H9 (cell line): ENCODE measurements around the gene KRT84. TPM values are rescaled to one million over a fixed set of nuclear protein-coding genes. Genes with fewer than 3 reads are reported as not detected.

Experiments
- DNase-seq: peaks from one replicate; pipeline ENCODE4 v3.0.0-alpha.2; 2017
- H2AFZ ChIP-seq: one replicate; pipeline ENCODE4 v1.6.1; 2013; ENCODE audit warnings: mild to moderate bottlenecking, low read length, control low read depth, moderate library complexity
- H2AK5ac ChIP-seq: 2 replicates; pipeline ENCODE4 v1.6.1; 2013; ENCODE audit warnings: low read length, control low read depth, mixed read lengths; ENCODE audit not compliant: insufficient read length
- H2BK120ac ChIP-seq: one replicate; pipeline ENCODE4 v1.6.1; 2013; ENCODE audit warnings: low read depth, mild to moderate bottlenecking, low read length, control low read depth, inconsistent platforms; ENCODE audit not compliant: poor library complexity, severe bottlenecking
- H2BK12ac ChIP-seq: 2 replicates; pipeline ENCODE4 v1.6.1; 2013; ENCODE audit warnings: low read length, control low read depth, mixed read lengths, low read depth; ENCODE audit not compliant: insufficient read length
- H2BK15ac ChIP-seq: 2 replicates; pipeline ENCODE4 v1.6.1; 2013; ENCODE audit warnings: low read depth, low read length, control low read depth
- H2BK20ac ChIP-seq: one replicate; pipeline ENCODE4 v1.6.1; 2013; ENCODE audit warnings: low read depth, mild to moderate bottlenecking, low read length, control low read depth, inconsistent platforms; ENCODE audit not compliant: poor library complexity, severe bottlenecking
- H2BK5ac ChIP-seq: 2 replicates; pipeline ENCODE4 v1.6.1; 2013; ENCODE audit warnings: low read length, control low read depth, mixed read lengths; ENCODE audit not compliant: insufficient read length
- H3K14ac ChIP-seq: 2 replicates; pipeline ENCODE4 v1.6.1; 2013; ENCODE audit warnings: low read length, control low read depth; ENCODE audit not compliant: insufficient read depth
- H3K18ac ChIP-seq: 2 replicates; pipeline ENCODE4 v1.6.1; 2013; ENCODE audit warnings: low read depth, mild to moderate bottlenecking, mixed read lengths, low read length, control low read depth; ENCODE audit not compliant: insufficient read length
- H3K23ac ChIP-seq: 2 replicates; pipeline ENCODE4 v1.6.1; 2013; ENCODE audit warnings: low read length, control low read depth, mixed read lengths, low read depth; ENCODE audit not compliant: insufficient read length
- H3K23me2 ChIP-seq: 2 replicates; pipeline ENCODE4 v1.6.1; 2013; ENCODE audit warnings: low read depth, mild to moderate bottlenecking, mixed read lengths, low read length, control low read depth; ENCODE audit not compliant: insufficient read length, poor library complexity, severe bottlenecking
- H3K27ac ChIP-seq: 2 replicates; pipeline ENCODE4 v1.5.1; 2013; ENCODE audit warnings: low read length, control low read depth, mixed read lengths, low read depth; ENCODE audit not compliant: insufficient read length
- H3K27me3 ChIP-seq: 2 replicates; pipeline ENCODE4 v1.6.1; 2013; ENCODE audit warnings: low read length, control low read depth, inconsistent platforms; ENCODE audit not compliant: insufficient read depth
- H3K4ac ChIP-seq: 2 replicates; pipeline ENCODE4 v1.6.1; 2013; ENCODE audit warnings: low read depth, mild to moderate bottlenecking, control low read depth, inconsistent platforms, low read length, moderate library complexity
- H3K4me1 ChIP-seq: 2 replicates; pipeline ENCODE4 v1.6.1; 2013; ENCODE audit warnings: low read length, control low read depth, inconsistent platforms; ENCODE audit not compliant: insufficient read depth
- H3K4me2 ChIP-seq: 2 replicates; pipeline ENCODE4 v1.6.1; 2013; ENCODE audit warnings: low read length, control low read depth, mixed read lengths; ENCODE audit not compliant: insufficient read length, insufficient read depth
- H3K56ac ChIP-seq: 2 replicates; pipeline ENCODE4 v1.6.1; 2013; ENCODE audit warnings: low read depth, mild to moderate bottlenecking, mixed read lengths, low read length, control low read depth; ENCODE audit not compliant: insufficient read length
- H3K79me1 ChIP-seq: 2 replicates; pipeline ENCODE4 v1.6.1; 2013; ENCODE audit warnings: low read depth, mild to moderate bottlenecking, moderate library complexity, low read length, control low read depth, inconsistent platforms; ENCODE audit not compliant: insufficient read depth, poor library complexity, severe bottlenecking
- H3K79me2 ChIP-seq: 2 replicates; pipeline ENCODE4 v1.6.1; 2013; ENCODE audit warnings: low read length, control low read depth, inconsistent platforms; ENCODE audit not compliant: insufficient read depth
- H3K9ac ChIP-seq: 2 replicates; pipeline ENCODE4 v1.6.1; 2013; ENCODE audit warnings: low read length, control low read depth, mixed read lengths; ENCODE audit not compliant: insufficient read length; ENCODE audit errors: extremely low read depth
- H3K9me3 ChIP-seq: one replicate; pipeline ENCODE4 v1.6.1; 2013; ENCODE audit warnings: low read depth, low read length, inconsistent platforms; ENCODE audit not compliant: control insufficient read depth
- H3T11ph ChIP-seq: one replicate; pipeline ENCODE4 v1.6.1; 2013; ENCODE audit warnings: mild to moderate bottlenecking, low read length, control low read depth, inconsistent platforms
- H4K20me1 ChIP-seq: one replicate; pipeline ENCODE4 v1.6.1; 2013; ENCODE audit not compliant: control insufficient read depth, insufficient read length, insufficient read depth
- H4K5ac ChIP-seq: 2 replicates; pipeline ENCODE4 v1.6.1; 2013; ENCODE audit warnings: low read depth, mild to moderate bottlenecking, mixed read lengths, low read length, control low read depth; ENCODE audit not compliant: insufficient read length
- H4K8ac ChIP-seq: replicated peaks from 2 replicates; pipeline ENCODE4 v1.6.1; 2013; ENCODE audit warnings: low read length, control low read depth, mixed read lengths, low read depth; ENCODE audit not compliant: insufficient read length
- H4K91ac ChIP-seq: 2 replicates; pipeline ENCODE4 v1.6.1; 2013; ENCODE audit warnings: low read depth, mild to moderate bottlenecking, moderate library complexity, mixed read lengths, low read length, control low read depth; ENCODE audit not compliant: insufficient read length
- H3K27ac Mint-ChIP-seq, 3 experiments: 2 replicates in 2 of 3; 3 replicates in 1 of 3; pipeline ENCODE4 v1.8.0; 2020 to 2021; ENCODE audit warnings: mixed read lengths in 3 of 3, mild to moderate bottlenecking in 1 of 3, moderate library complexity in 1 of 3
- H3K27me3 Mint-ChIP-seq: 2 replicates; pipeline ENCODE4 v1.8.0; 2021; ENCODE audit warnings: low read depth, mild to moderate bottlenecking, moderate library complexity, mixed read lengths
- H3K36me3 Mint-ChIP-seq, 3 experiments: 2 replicates in 2 of 3; 3 replicates in 1 of 3; pipeline ENCODE4 v1.8.0; 2020 to 2021; ENCODE audit warnings: low read depth in 3 of 3, mixed read lengths in 3 of 3; ENCODE audit not compliant: insufficient read depth in 1 of 3
- H3K4me1 Mint-ChIP-seq, 2 experiments: 2 replicates each; pipeline ENCODE4 v1.8.0; 2020; ENCODE audit warnings: mixed read lengths in 2 of 2
- H3K4me3 Mint-ChIP-seq, 2 experiments: 2 replicates in 1 of 2; 3 replicates in 1 of 2; pipeline ENCODE4 v1.8.0; 2020 to 2021; ENCODE audit warnings: mild to moderate bottlenecking in 2 of 2, mixed read lengths in 2 of 2, moderate library complexity in 1 of 2
- H3K9me3 Mint-ChIP-seq, 2 experiments: 2 replicates in 1 of 2; 3 replicates in 1 of 2; pipeline ENCODE4 v1.8.0; 2020; ENCODE audit warnings: mild to moderate bottlenecking in 2 of 2, mixed read lengths in 2 of 2, moderate library complexity in 1 of 2
- CTCF ChIP-seq: fragments of 200-600 bp; sonication (generic); conservative IDR thresholded peaks from 3 replicates; pipeline ENCODE4 v1.8.0; 2021; ENCODE audit warnings: antibody characterized with exemption, mild to moderate bottlenecking
- WGBS: extraction: QIAGEN DNeasy Blood & Tissue Kit; methylation state at CpG from one replicate; pipeline ENCODE4 v1.1.7; 2013; ENCODE audit warnings: missing lambda C conversion rate, low lambda C conversion rate, mixed read lengths; ENCODE audit not compliant: insufficient read length; ENCODE audit errors: extremely low coverage; 5-methylcytosine and 5-hydroxymethylcytosine counted together
- total RNA-seq: library from RNA; stranded (reverse); gene quantifications from 2 replicates; pipeline ENCODE4 v1.2.1, GENCODE V29; 2021

KRT84 gene
- total RNA-seq, 1 experiment from 2014 or later: not detected

DNA sequence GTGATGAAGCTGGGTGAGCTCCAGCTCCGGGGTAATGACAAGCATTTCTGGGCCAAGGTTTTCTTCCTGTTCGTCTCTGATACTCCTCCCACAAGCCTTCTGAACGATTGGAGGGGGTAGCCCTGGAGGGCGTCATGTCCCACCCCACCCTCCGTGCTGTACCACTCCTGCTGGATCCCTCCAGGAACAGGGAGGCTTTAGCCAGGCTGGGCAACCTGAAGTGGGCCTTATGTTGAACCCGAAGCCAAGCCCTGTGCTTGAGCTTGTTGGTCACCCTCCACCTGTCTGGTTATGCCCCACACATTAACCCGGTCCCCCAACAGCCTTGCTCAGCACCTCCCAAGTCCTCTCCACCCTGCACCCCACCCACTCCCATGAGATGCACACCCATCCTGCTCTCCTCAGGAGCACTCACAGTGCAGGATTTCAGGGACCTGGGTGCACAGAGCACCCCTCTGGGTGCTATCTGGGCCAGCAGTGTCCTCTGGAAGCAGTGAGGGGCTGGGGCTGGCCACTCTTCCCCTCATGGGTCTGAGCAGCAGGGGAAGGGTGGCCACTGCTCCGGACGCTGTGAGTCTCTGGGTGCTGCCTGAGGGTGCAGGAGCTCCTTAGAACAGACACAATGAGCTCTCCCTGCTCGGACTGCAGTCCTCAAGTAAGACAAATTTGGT, 57.5 kb downstream of the KRT84 start:
- Histone ChIP-seq H3K18ac (no peak overlapping the region), H3K56ac (no peak overlapping the region), H4K8ac (no peak overlapping the region), H3K79me2 (no peaks in the 10 kb centered on the region), H3K4me1 (0 out of 2 replicates have a peak, but pooled peaks cover 2% of the 10 kb centered on the region), H4K20me1 (no peaks in the 10 kb centered on the region), H4K91ac (no peak overlapping the region), H3K4ac (no peak overlapping the region), H2AK5ac (no peak overlapping the region), H3T11ph (no peak overlapping the region), H2BK20ac (no peak overlapping the region), H4K5ac (no peak overlapping the region), H3K79me1 (no peaks in the 10 kb centered on the region), H3K23me2 (no peaks in the 10 kb centered on the region), H2BK15ac (no peak overlapping the region), H2BK12ac (no peak overlapping the region), H3K27ac (no peak overlapping the region), H3K9me3 (no peaks in the 10 kb centered on the region), H3K14ac (no peak overlapping the region), H3K4me2 (no peak overlapping the region), H2AFZ (no peak overlapping the region), H2BK120ac (no peak overlapping the region), H3K9ac (no peak overlapping the region), H2BK5ac (no peak overlapping the region), H3K27me3 (no peaks in the 10 kb centered on the region), H3K23ac (no peak overlapping the region)
- Mint-ChIP-seq H3K9me3 (no peaks in the 10 kb centered on the region), H3K4me3 (no peak overlapping the region), H3K27me3 (peaks cover 15% of the 10 kb centered on the region), H3K27ac (no peak overlapping the region), H3K36me3 (no peaks in the 10 kb centered on the region), H3K4me1 (peaks cover 8% of the 10 kb centered on the region in 2 experiments; a peak in 2 of 4 replicates)
- no CpG with 5 or more reads among the region's 10 CpGs for WGBS
- DNase-seq: no peak
- TF ChIP-seq CTCF: no peak; the same call in 1 of the 3 replicates

Other genes with a start within 250 kb of the KRT84 start
- gene KRT80, start 193.6 kb downstream of the KRT84 start, total RNA-seq: 0.07 TPM in 1 of 2 replicates, not detected in the other
- 8.9 and 10.0 TPM in 2 replicates for gene KRT7, start 152.4 kb downstream of the KRT84 start, total RNA-seq
- not detected in 2 replicates for gene KRT86, start 111.0 kb downstream of the KRT84 start, total RNA-seq
- gene KRT81, start 94.1 kb downstream of the KRT84 start, total RNA-seq: not detected in 2 replicates
- gene KRT83, start 64.3 kb downstream of the KRT84 start, total RNA-seq: not detected in 2 replicates
- not detected in 2 replicates for gene KRT85, start 18.2 kb downstream of the KRT84 start, total RNA-seq
- not detected in 2 replicates for gene KRT82, start 20.7 kb upstream of the KRT84 start, total RNA-seq
- not detected in 2 replicates for gene KRT75, start 48.7 kb upstream of the KRT84 start, total RNA-seq
- gene KRT6B, start 66.5 kb upstream of the KRT84 start, total RNA-seq: not detected in 2 replicates
- gene KRT6C, start 88.2 kb upstream of the KRT84 start, total RNA-seq: not detected in 2 replicates
- gene KRT6A, start 107.6 kb upstream of the KRT84 start, total RNA-seq: not detected in 2 replicates
- gene KRT5, start 134.7 kb upstream of the KRT84 start, total RNA-seq: not detected in 2 replicates
- gene KRT71, start 167.5 kb upstream of the KRT84 start, total RNA-seq: not detected in 2 replicates
- gene KRT74, start 188.2 kb upstream of the KRT84 start, total RNA-seq: not detected in 2 replicates
- not detected in 2 replicates for gene KRT72, start 215.8 kb upstream of the KRT84 start, total RNA-seq
- not detected in 2 replicates for gene KRT73, start 232.9 kb upstream of the KRT84 start, total RNA-seq